ENCODE results near the gene CD28. TPM values are rescaled to one million over a fixed set of nuclear protein-coding genes. Genes with fewer than 3 reads are reported as not detected.

Gene CD28
- total RNA-seq, 1 donor from 2014 or later: not detected

DNA sequence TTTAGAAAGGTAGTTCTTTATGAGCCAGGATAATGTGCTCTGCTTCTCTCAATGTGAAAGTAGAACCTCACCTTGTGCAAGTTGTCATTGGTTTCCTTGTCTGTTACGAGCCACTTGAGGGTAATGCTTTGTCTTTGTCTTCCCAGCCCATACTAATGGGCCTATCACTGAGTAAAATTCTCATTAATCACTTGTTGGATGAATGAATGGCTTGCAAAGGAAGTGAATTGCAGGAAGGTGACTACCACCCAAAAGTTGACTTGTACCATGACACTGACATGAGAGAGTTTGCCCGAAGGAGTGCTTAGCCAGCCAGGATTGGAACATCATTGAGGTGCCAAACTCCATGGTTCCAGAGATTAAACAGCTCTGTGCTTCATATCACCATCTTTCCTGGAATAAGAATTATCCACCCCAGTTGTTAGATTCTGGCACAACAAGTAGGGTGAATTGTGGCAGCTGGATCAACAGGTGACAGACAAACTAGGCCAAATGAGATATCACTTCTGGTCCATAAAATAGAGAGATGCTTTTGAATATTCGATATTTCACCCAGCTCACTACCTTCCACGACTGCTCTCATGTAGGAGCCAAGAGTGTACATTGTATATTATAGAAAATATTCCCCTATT, 20.5 kb upstream of the CD28 start:
- H3K4me3 Mint-ChIP-seq: no peak overlapping the region
- peaks cover 10% of the 10 kb centered on the region for H3K4me1 Mint-ChIP-seq
- H3K27me3 Mint-ChIP-seq (ENCODE audit: low read depth): no peaks in the 10 kb centered on the region
- TF ChIP-seq, protein P1, sequence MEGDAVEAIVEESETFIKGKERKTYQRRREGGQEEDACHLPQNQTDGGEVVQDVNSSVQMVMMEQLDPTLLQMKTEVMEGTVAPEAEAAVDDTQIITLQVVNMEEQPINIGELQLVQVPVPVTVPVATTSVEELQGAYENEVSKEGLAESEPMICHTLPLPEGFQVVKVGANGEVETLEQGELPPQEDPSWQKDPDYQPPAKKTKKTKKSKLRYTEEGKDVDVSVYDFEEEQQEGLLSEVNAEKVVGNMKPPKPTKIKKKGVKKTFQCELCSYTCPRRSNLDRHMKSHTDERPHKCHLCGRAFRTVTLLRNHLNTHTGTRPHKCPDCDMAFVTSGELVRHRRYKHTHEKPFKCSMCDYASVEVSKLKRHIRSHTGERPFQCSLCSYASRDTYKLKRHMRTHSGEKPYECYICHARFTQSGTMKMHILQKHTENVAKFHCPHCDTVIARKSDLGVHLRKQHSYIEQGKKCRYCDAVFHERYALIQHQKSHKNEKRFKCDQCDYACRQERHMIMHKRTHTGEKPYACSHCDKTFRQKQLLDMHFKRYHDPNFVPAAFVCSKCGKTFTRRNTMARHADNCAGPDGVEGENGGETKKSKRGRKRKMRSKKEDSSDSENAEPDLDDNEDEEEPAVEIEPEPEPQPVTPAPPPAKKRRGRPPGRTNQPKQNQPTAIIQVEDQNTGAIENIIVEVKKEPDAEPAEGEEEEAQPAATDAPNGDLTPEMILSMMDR (IDR thresholded peaks at IDR 0.05; ENCODE audit: unreplicated experiment): no peak
- H3K27ac Mint-ChIP-seq: no peak overlapping the region
- DNase-seq (ENCODE audit: low spot score in 2 of 2, unreplicated experiment in 2 of 2): no peak
- H3K9me3 Mint-ChIP-seq: no peaks in the 10 kb centered on the region
- no peaks in the 10 kb centered on the region for H3K36me3 Mint-ChIP-seq

DNA sequence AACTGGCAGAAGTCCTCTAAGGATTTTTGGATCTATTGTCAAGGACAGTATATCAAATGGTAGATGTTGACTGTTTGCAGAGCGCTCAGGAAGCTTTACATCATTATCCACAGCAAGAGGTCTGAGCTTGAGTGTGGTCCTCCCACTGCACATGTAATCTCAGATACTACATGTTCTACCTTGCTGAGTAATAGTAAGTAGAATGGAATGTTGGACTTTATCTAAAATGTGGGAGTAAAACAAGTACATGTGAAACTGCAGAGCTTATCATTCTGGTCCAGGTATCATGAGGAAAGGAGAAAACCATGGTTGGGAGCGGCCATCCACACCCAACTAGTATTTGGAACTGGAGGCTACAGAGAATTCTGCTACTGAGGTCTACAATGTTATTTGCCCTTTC, 19.3 kb upstream of the CD28 start:
- DNase-seq (ENCODE audit: low spot score in 2 of 2, unreplicated experiment in 2 of 2): no peak
- H3K27ac Mint-ChIP-seq: no peak overlapping the region
- H3K4me3 Mint-ChIP-seq: no peak overlapping the region
- TF ChIP-seq, protein P1 (IDR thresholded peaks at IDR 0.05; ENCODE audit: unreplicated experiment): no peak
- H3K4me1 Mint-ChIP-seq: peaks cover 10% of the 10 kb centered on the region
- no peaks in the 10 kb centered on the region for H3K27me3 Mint-ChIP-seq (ENCODE audit: low read depth)
- no peaks in the 10 kb centered on the region for H3K36me3 Mint-ChIP-seq
- no peaks in the 10 kb centered on the region for H3K9me3 Mint-ChIP-seq

DNA sequence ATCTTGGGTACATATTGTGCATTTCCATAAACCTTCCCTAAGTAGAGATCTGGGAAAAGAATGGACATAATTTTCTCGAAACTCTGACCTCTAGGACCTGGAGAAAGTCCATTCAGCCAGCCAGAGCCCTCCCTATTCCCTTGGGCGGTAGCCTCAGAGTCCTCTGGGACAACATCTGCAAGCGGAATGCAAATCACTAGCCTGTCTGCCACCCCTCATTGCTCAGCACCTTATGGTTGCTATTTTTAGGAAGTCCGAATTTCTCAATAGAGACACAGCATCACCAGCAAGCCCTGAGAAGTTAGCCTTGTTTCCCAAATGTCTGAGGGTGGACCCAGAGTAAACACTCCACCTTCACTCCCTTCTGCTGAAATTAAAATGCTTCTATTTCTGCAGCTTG, 17.6 kb upstream of the CD28 start:
- Mint-ChIP-seq H3K36me3 (no peaks in the 10 kb centered on the region), H3K27ac (no peak overlapping the region), H3K27me3 (ENCODE audit: low read depth) (no peaks in the 10 kb centered on the region), H3K9me3 (no peaks in the 10 kb centered on the region), H3K4me1 (peaks cover 10% of the 10 kb centered on the region), H3K4me3 (no peak overlapping the region)
- no peak for DNase-seq (ENCODE audit: low spot score in 2 of 2, unreplicated experiment in 2 of 2)
- TF ChIP-seq, protein P1 (IDR thresholded peaks at IDR 0.05; ENCODE audit: unreplicated experiment): no peak

DNA sequence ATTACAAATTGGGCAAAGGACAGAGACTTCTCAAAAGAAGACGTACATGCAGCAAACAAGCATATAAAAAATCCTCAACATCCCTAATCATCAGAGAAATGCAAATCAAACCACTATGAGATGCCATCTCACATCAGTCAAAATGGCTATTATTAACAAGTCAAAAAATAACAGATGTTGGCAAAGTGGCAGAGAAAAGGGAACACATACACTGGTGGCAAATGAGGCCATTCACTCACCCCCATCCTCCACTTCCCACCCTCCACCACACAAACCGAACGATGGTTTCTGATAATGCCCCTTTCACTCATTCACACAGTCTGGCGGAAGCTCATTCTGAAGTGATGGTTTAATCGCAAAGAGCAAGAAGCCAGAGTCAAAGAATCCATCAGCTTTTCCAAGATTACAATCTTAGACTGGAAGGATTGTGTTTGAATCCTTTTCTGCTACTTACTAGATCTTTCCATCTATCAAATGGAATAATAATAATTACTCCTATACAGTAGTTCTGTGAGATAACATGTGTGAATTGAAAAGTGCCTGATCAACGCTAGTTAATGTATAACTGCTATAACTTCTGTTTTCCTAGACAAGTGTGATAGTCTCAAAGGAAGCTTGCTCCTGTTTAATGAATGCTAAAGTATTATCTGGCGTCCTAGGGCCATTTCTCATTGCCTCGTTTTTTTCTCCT, 16.9 kb upstream of the CD28 start:
- Mint-ChIP-seq H3K9me3 (no peaks in the 10 kb centered on the region), H3K27me3 (ENCODE audit: low read depth) (no peaks in the 10 kb centered on the region), H3K4me3 (no peak overlapping the region), H3K36me3 (no peaks in the 10 kb centered on the region), H3K27ac (no peak overlapping the region), H3K4me1 (peaks cover 10% of the 10 kb centered on the region)
- DNase-seq (ENCODE audit: low spot score in 2 of 2, unreplicated experiment in 2 of 2): no peak
- TF ChIP-seq, protein P1 (IDR thresholded peaks at IDR 0.05; ENCODE audit: unreplicated experiment): no peak

DNA sequence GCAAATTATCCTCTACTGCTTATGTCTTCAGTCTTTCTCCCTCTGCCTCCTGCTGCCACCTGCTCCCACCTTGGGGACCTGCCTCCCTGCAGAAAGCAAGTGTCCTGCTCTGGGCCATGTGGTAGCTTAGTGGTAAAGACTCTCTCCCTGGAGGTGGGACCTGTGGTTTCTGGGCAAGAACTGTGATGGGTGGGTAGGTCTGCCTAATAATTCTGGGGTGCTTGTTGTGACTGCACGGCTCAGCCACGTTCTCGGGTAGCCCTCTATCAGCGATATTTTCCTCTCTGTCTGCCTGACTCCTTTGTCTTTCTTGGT, 16.4 kb upstream of the CD28 start:
- Mint-ChIP-seq H3K9me3 (no peaks in the 10 kb centered on the region), H3K27ac (no peak overlapping the region), H3K4me3 (no peak overlapping the region), H3K27me3 (ENCODE audit: low read depth) (no peaks in the 10 kb centered on the region), H3K36me3 (no peaks in the 10 kb centered on the region), H3K4me1 (peaks cover 6% of the 10 kb centered on the region)
- TF ChIP-seq, protein P1 (IDR thresholded peaks at IDR 0.05; ENCODE audit: unreplicated experiment): no peak
- no peak for DNase-seq (ENCODE audit: low spot score in 2 of 2, unreplicated experiment in 2 of 2)
